LNCAP (cell line): ENCODE data around the gene ZSWIM2.

Experiments used
- CTCF ChIP-seq: fragments of 450-650 bp; IDR thresholded peaks from 2 replicates; pipeline ENCODE4 v1.5.1; 2017; ENCODE audit warnings: mild to moderate bottlenecking

Gene ZSWIM2

GRCh38 chr2:186827862-186828492, 21.0 kb downstream of the ZSWIM2 start:
- no peak for TF ChIP-seq CTCF

GRCh38 chr2:186827411-186827810, 21.6 kb downstream of the ZSWIM2 start:
- no peak for TF ChIP-seq CTCF

- TF ChIP-seq CTCF = no peak
Observed at GRCh38 chr2:186822323-186822722, 26.6 kb downstream of the ZSWIM2 start.

GRCh38 chr2:186820303-186820702, 28.7 kb downstream of the ZSWIM2 start:
- no peak for TF ChIP-seq CTCF

- TF ChIP-seq CTCF = no peak
Observed at GRCh38 chr2:186806591-186806990, 42.4 kb downstream of the ZSWIM2 start.

GRCh38 chr2:186784930-186785329, 64.0 kb downstream of the ZSWIM2 start:
- TF ChIP-seq CTCF = no peak

GRCh38 chr2:186783254-186783653, 65.7 kb downstream of the ZSWIM2 start:
- no peak for TF ChIP-seq CTCF
